ENCODE measurements around the gene FOXN3. TPM values are rescaled to one million over a fixed set of nuclear protein-coding genes. Genes with fewer than 3 reads are reported as not detected.

FOXN3 gene
- polyA plus RNA-seq, 1 donor (not counting 4 experiments of a cell fraction or from before 2014, with no cell fraction given), result 10.2 TPM

- Histone ChIP-seq H3K27me3 (ENCODE audit: control insufficient read depth, extremely low read depth, insufficient read depth, low read length) (no peaks in the 10 kb centered on the region), H3K9ac (ENCODE audit: control insufficient read depth, extremely low read depth, insufficient read depth, low read length) (no peak overlapping the region), H4K20me1 (ENCODE audit: control insufficient read depth, extremely low read depth, insufficient read depth, low read length) (no peaks in the 10 kb centered on the region), H3K9me3 (ENCODE audit: control insufficient read depth, low read depth, low read length) (no peaks in the 10 kb centered on the region), H3K4me2 (ENCODE audit: control insufficient read depth, extremely low read depth, insufficient read depth, low read depth, low read length) (no peak overlapping the region), H3K4me1 (ENCODE audit: control insufficient read depth, extremely low read depth, insufficient read depth, low read length) (peaks cover 18% of the 10 kb centered on the region), H3K27ac (ENCODE audit: control insufficient read depth, insufficient read depth, low read length) (no peak overlapping the region), H3K4me3 (ENCODE audit: control insufficient read depth in 2 of 3, extremely low read depth in 1 of 3, insufficient read depth in 2 of 3, low read depth in 1 of 3, low read length in 3 of 3) (no peak overlapping the region), H3K79me2 (ENCODE audit: control insufficient read depth, insufficient read depth, low read length) (no peaks in the 10 kb centered on the region), H2AFZ (ENCODE audit: control insufficient read depth, low read length) (no peak overlapping the region), H3K36me3 (ENCODE audit: control insufficient read depth in 2 of 2, extremely low read depth in 1 of 2, insufficient read depth in 2 of 2, low read length in 2 of 2) (no peaks in the 10 kb centered on the region), H3K9me1 (ENCODE audit: control insufficient read depth, extremely low read depth, insufficient read depth, low read length) (no peaks in the 10 kb centered on the region)
- TF ChIP-seq, protein P1, sequence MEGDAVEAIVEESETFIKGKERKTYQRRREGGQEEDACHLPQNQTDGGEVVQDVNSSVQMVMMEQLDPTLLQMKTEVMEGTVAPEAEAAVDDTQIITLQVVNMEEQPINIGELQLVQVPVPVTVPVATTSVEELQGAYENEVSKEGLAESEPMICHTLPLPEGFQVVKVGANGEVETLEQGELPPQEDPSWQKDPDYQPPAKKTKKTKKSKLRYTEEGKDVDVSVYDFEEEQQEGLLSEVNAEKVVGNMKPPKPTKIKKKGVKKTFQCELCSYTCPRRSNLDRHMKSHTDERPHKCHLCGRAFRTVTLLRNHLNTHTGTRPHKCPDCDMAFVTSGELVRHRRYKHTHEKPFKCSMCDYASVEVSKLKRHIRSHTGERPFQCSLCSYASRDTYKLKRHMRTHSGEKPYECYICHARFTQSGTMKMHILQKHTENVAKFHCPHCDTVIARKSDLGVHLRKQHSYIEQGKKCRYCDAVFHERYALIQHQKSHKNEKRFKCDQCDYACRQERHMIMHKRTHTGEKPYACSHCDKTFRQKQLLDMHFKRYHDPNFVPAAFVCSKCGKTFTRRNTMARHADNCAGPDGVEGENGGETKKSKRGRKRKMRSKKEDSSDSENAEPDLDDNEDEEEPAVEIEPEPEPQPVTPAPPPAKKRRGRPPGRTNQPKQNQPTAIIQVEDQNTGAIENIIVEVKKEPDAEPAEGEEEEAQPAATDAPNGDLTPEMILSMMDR (optimal IDR thresholded peaks at IDR 0.05 in 1 of 3, IDR thresholded peaks at IDR 0.05 in 1 of 3, conservative IDR thresholded peaks at IDR 0.05 in 1 of 3; ENCODE audit: extremely low read depth in 1 of 3, insufficient read depth in 2 of 3, low read length in 3 of 3), result no peak
- dilution Hi-C loops (cut with MboI; ENCODE audit: extremely low pct_ligation_motif_present, low sequenced_read_pairs), result no loop called here
- DNase-seq (ENCODE audit: low read depth, low spot score), result no peak
- no peak for FAIRE-seq
These were observed 46.7 kb downstream of the FOXN3 start for GRCh38 chr14:89370381-89370780.

- TF ChIP-seq, protein P1 (optimal IDR thresholded peaks at IDR 0.05 in 1 of 3, IDR thresholded peaks at IDR 0.05 in 1 of 3, conservative IDR thresholded peaks at IDR 0.05 in 1 of 3; ENCODE audit: extremely low read depth in 1 of 3, insufficient read depth in 2 of 3, low read length in 3 of 3), result no peak
- no peak for TF ChIP-seq EZH2 (IDR thresholded peaks at IDR 0.05; ENCODE audit: low read length)
- no peak overlapping the region for H2AFZ ChIP-seq (ENCODE audit: control insufficient read depth, low read length)
- no peak overlapping the region for H3K4me3 ChIP-seq (ENCODE audit: control insufficient read depth in 2 of 3, extremely low read depth in 1 of 3, insufficient read depth in 2 of 3, low read depth in 1 of 3, low read length in 3 of 3)
- no peak for DNase-seq (ENCODE audit: low read depth, low spot score)
- H3K27me3 ChIP-seq (ENCODE audit: control insufficient read depth, extremely low read depth, insufficient read depth, low read length), result no peaks in the 10 kb centered on the region
- no peaks in the 10 kb centered on the region for H3K79me2 ChIP-seq (ENCODE audit: control insufficient read depth, insufficient read depth, low read length)
- H3K4me1 ChIP-seq (ENCODE audit: control insufficient read depth, extremely low read depth, insufficient read depth, low read length), result peaks cover 18% of the 10 kb centered on the region
- FAIRE-seq, result no peak
- dilution Hi-C loops (cut with MboI; ENCODE audit: extremely low pct_ligation_motif_present, low sequenced_read_pairs), result no loop called here
- no peaks in the 10 kb centered on the region for H3K9me3 ChIP-seq (ENCODE audit: control insufficient read depth, low read depth, low read length)
- no peaks in the 10 kb centered on the region for H3K9me1 ChIP-seq (ENCODE audit: control insufficient read depth, extremely low read depth, insufficient read depth, low read length)
- H3K27ac ChIP-seq (ENCODE audit: control insufficient read depth, insufficient read depth, low read length), result no peak overlapping the region
- H3K9ac ChIP-seq (ENCODE audit: control insufficient read depth, extremely low read depth, insufficient read depth, low read length), result no peak overlapping the region
- H4K20me1 ChIP-seq (ENCODE audit: control insufficient read depth, extremely low read depth, insufficient read depth, low read length), result no peaks in the 10 kb centered on the region
- no peak overlapping the region for H3K4me2 ChIP-seq (ENCODE audit: control insufficient read depth, extremely low read depth, insufficient read depth, low read depth, low read length)
- H3K36me3 ChIP-seq (ENCODE audit: control insufficient read depth in 2 of 2, extremely low read depth in 1 of 2, insufficient read depth in 2 of 2, low read length in 2 of 2), result no peaks in the 10 kb centered on the region
These were observed 47.4 kb downstream of the FOXN3 start for GRCh38 chr14:89369656-89370055.
